Measurements from ENCODE around the gene NR6A1. TPM values are rescaled to one million over a fixed set of nuclear protein-coding genes. Genes with fewer than 3 reads are reported as not detected.
A peak's percentile ranks its signal among the peaks of the same experiment; 100 is the strongest.

The NR6A1 gene
- polyA plus RNA-seq, 2 donors, result 0.68 to 1.4 TPM

DNA sequence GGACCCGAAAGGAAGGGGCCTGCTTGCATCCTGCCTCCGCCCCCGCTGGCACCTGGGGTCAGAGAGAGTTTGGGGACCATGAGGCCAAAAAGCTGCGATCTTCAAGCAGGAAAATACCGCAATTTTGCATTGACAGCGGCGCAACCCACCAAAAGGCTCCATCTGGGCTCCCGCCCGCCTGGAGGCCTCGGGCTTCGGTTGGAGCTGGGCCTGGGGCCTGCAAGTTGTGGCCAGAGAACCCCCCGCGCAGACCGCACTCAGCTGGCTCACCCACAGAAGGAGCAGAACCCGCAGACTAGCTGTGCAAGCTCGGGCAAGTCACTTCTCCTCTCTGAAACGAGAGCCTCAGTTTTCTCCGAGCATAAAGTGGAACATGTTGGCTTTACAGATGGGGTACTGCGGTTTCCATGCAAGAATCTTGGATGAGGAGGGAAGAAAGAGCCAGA lies 265.2 kb downstream of the NR6A1 start:
- WGBS, 2 donors, result 63 to 79% methylated on average over 19 of the region's 19 CpGs

DNA sequence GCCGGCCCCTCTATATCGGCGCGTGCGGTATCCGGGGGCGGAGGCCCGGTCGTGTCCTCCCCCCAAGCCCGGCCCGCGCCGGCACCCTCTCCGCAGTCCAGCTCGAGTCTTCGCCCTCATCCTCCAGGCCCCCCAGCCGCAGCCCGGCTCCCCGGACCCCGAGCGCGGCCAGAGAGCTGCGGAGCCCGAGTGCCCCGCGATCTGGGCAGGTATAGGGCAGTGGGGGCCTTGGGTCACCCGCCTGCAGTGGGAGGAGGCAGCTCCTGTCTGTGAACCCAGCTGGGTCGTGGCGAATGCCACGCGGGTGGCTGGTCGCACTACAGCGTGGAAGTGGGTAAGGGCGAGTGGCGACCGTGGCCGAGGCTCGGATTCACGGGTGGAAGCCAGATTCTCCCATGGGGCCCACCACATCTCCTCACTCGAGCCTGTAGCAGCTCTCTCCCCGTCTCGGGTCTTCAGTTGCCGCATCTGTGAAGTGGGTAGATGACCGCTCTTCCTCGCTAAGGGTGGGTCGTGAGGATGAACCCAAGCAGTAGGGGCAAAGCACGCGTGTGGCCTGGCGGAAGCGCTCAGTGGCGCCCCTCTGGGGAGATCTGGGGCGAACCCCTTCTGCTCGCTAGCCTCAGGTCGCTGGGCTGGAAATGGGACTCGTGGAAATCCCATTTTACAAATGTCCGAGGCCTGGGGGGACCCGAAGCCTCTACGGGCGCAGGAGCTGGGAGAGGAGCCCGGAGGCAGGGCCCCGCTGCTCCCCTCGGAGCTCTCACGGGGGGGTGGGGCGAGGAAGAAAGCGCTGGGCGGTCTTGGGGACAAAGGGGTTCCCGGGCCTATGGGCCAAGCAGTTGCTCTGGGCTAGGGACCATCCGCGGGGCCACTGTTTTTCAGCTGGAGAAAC lies 265.9 kb downstream of the NR6A1 start:
- Histone ChIP-seq H3K27ac (ENCODE audit: low read depth in 2 of 2, low read length in 1 of 2) (no peak overlapping the region), H3K36me3 (ENCODE audit: control insufficient read depth in 2 of 2, insufficient read depth in 2 of 2, low read length in 1 of 2) (no peaks in the 10 kb centered on the region), H3K4me1 (ENCODE audit: control insufficient read depth in 2 of 2, insufficient read depth in 2 of 2, low read length in 1 of 2) (peaks cover 9 to 12% of the 10 kb centered on the region in 2 donors), H3K9me3 (ENCODE audit: control insufficient read depth in 2 of 2, insufficient read depth in 1 of 2, low read depth in 1 of 2, low read length in 1 of 2) (peaks cover 0 to 5% of the 10 kb centered on the region in 2 donors), H3K27me3 (ENCODE audit: control insufficient read depth in 1 of 2, insufficient read depth in 2 of 2, low read length in 2 of 2) (peaks cover 0 to 26% of the 10 kb centered on the region in 2 donors), H3K4me3 (ENCODE audit: low read depth in 1 of 2, low read length in 2 of 2) (peak overlapping the region in 1 of 2 donors; percentile 38)
- 27 to 33% methylated on average over 57 to 69 of the region's 69 CpGs for WGBS, 2 donors

More for the DNA sequence above, 265.2 kb downstream of the NR6A1 start:
- Histone ChIP-seq H3K36me3 (ENCODE audit: control insufficient read depth in 2 of 2, insufficient read depth in 2 of 2, low read length in 1 of 2) (no peaks in the 10 kb centered on the region), H3K27me3 (ENCODE audit: control insufficient read depth in 1 of 2, insufficient read depth in 2 of 2, low read length in 2 of 2) (peaks cover 0 to 26% of the 10 kb centered on the region in 2 donors), H3K4me1 (ENCODE audit: control insufficient read depth in 2 of 2, insufficient read depth in 2 of 2, low read length in 1 of 2) (peaks cover 9 to 12% of the 10 kb centered on the region in 2 donors), H3K9me3 (ENCODE audit: control insufficient read depth in 2 of 2, insufficient read depth in 1 of 2, low read depth in 1 of 2, low read length in 1 of 2) (peaks cover 0 to 5% of the 10 kb centered on the region in 2 donors), H3K27ac (ENCODE audit: low read depth in 2 of 2, low read length in 1 of 2) (no peak overlapping the region), H3K4me3 (ENCODE audit: low read depth in 1 of 2, low read length in 2 of 2) (no peak overlapping the region)

DNA sequence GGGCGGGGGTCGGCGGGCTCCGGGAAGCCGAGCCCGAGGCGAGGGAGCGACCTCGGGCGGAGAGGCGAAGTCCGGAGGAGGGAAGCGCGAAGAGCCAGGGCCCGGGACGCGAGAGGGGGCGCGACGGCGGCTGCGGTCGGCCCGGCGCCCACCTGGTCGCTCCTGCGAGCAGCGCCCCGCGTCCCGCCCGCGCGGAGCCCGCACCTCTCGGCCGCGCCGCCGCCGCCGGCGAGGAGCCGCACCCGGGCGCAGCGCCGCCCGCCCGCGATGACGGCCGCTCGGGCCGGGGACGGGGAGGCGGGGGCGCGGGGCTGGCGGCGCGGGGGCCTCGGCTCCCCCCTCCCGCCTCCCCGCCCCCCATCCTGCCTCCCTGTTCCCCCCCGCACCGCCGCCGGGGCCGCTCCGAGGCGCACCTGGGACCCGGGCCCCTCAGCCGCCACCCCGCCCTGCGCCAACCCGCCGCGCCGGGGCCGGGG lies 266.5 kb downstream of the NR6A1 start:
- H3K36me3 ChIP-seq (ENCODE audit: control insufficient read depth in 2 of 2, insufficient read depth in 2 of 2, low read length in 1 of 2), result no peaks in the 10 kb centered on the region
- 1 to 2% methylated on average over 49 to 81 of the region's 81 CpGs for whole genome bisulfite sequencing, 2 donors
- H3K27me3 ChIP-seq (ENCODE audit: control insufficient read depth in 1 of 2, insufficient read depth in 2 of 2, low read length in 2 of 2), result peaks cover 0 to 26% of the 10 kb centered on the region in 2 donors
- H3K27ac ChIP-seq (ENCODE audit: low read depth in 2 of 2, low read length in 1 of 2), result no peak overlapping the region
- peak overlapping the region; percentile 14 to 38 for H3K4me3 ChIP-seq (ENCODE audit: low read depth in 1 of 2, low read length in 2 of 2)
- H3K4me1 ChIP-seq (ENCODE audit: control insufficient read depth in 2 of 2, insufficient read depth in 2 of 2, low read length in 1 of 2), result peaks cover 9 to 12% of the 10 kb centered on the region in 2 donors
- H3K9me3 ChIP-seq (ENCODE audit: control insufficient read depth in 2 of 2, insufficient read depth in 1 of 2, low read depth in 1 of 2, low read length in 1 of 2), result peaks cover 0 to 5% of the 10 kb centered on the region in 2 donors

DNA sequence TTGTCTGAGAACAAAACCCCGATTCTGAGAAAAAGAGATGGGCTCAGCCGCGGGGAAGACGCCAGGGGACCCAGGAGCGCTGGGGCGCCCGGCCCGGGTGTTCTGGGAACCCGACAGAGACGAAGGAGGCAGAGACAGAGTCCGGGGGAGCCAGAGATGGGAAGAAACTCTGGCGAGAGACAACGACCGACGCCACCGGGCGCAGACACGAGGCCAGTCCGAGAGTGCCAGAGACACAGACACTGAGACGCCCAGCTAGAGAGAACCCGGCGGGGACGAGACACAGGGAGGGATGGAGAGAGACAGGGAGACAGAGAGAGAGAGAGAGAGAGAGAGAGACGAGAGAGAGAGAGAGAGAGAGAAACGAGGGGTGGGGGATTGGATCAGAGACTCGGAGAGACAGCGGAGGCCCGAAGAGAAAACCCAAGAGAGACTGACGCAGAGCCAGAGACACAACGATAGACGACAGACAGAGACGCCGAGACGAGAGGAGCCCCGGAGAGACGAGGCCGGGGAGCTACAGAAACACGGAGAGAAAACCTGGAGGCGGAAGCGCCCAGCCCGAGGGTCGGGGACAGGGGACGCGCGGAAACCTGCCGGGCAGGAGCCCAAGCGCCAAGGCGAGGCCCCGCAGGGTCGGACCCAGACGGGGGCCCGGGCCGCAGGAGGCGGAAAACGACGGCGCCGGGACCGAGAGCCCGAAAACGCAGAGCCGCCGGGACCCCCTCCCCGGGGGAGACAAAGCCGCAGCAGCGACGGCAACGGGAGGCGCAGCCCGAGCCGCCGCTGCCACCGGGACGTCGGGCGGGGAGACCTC lies 267.2 kb downstream of the NR6A1 start:
- 4% methylated on average over 66 to 76 of the region's 76 CpGs for WGBS, 2 donors
- Histone ChIP-seq H3K4me1 (ENCODE audit: control insufficient read depth in 2 of 2, insufficient read depth in 2 of 2, low read length in 1 of 2) (peaks cover 9 to 12% of the 10 kb centered on the region in 2 donors), H3K27me3 (ENCODE audit: control insufficient read depth in 1 of 2, insufficient read depth in 2 of 2, low read length in 2 of 2) (peaks cover 0 to 26% of the 10 kb centered on the region in 2 donors), H3K4me3 (ENCODE audit: low read depth in 1 of 2, low read length in 2 of 2) (peak overlapping the region; percentile 14 to 38), H3K27ac (ENCODE audit: low read depth in 2 of 2, low read length in 1 of 2) (no peak overlapping the region), H3K9me3 (ENCODE audit: control insufficient read depth in 2 of 2, insufficient read depth in 1 of 2, low read depth in 1 of 2, low read length in 1 of 2) (peaks cover 0 to 5% of the 10 kb centered on the region in 2 donors), H3K36me3 (ENCODE audit: control insufficient read depth in 2 of 2, insufficient read depth in 2 of 2, low read length in 1 of 2) (no peaks in the 10 kb centered on the region)

DNA sequence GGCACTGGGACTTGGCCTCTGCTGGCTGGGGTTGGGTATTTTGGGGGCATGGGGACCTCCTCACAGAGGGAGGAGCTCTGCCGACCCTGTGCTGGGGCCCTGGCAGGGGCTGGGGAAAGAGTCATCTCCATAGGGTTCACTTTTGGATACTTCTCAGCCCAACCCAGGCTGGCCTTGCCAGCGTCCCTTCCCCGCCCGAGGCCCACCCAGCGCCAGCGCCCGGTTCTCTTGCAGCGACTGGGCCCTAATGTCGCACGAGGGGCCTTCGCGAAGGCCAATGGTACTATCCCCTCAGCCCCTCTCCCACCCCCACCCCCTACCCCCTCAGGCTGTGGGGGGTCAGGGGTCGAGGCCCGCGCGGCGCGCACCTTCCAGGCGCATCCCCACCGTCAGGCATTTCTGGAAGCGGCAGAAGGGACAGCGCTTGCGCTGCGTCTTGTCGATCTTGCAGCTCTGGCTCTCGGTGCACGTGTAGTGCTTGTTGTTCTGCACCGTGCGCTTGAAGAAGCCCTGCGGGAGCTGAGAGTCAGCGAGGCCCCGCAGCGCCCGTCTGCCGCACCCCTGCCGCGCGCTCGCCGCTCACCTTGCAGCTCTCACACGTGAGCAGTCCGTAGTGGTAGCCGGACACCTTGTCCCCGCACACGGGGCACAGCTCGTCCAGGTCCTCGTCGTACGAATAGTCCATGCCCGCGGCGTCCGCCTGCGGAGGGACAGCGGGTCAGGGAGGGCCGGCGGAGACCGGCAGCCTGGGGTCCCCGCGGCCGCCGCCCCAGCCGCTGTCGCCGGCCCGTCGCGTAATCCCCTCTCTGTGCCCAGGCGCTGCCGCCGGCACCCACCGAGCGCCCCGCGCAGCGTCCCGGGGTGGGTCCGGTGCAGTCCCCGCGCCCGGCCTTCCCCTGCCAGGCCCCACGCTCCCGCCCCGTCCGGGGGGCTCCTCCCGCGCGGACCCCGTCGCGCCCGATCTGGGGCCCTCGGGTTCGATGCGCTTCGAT lies 268.1 kb downstream of the NR6A1 start:
- peaks cover 9 to 12% of the 10 kb centered on the region in 2 donors for H3K4me1 ChIP-seq (ENCODE audit: control insufficient read depth in 2 of 2, insufficient read depth in 2 of 2, low read length in 1 of 2)
- peak overlapping the region in 1 of 2 donors; percentile 38 for H3K4me3 ChIP-seq (ENCODE audit: low read depth in 1 of 2, low read length in 2 of 2)
- WGBS, 2 donors, result 15 to 16% methylated on average over 87 to 96 of the region's 96 CpGs
- peaks cover 0 to 5% of the 10 kb centered on the region in 2 donors for H3K9me3 ChIP-seq (ENCODE audit: control insufficient read depth in 2 of 2, insufficient read depth in 1 of 2, low read depth in 1 of 2, low read length in 1 of 2)
- no peak overlapping the region for H3K27ac ChIP-seq (ENCODE audit: low read depth in 2 of 2, low read length in 1 of 2)
- H3K27me3 ChIP-seq (ENCODE audit: control insufficient read depth in 1 of 2, insufficient read depth in 2 of 2, low read length in 2 of 2), result peaks cover 0 to 26% of the 10 kb centered on the region in 2 donors
- no peaks in the 10 kb centered on the region for H3K36me3 ChIP-seq (ENCODE audit: control insufficient read depth in 2 of 2, insufficient read depth in 2 of 2, low read length in 1 of 2)

DNA sequence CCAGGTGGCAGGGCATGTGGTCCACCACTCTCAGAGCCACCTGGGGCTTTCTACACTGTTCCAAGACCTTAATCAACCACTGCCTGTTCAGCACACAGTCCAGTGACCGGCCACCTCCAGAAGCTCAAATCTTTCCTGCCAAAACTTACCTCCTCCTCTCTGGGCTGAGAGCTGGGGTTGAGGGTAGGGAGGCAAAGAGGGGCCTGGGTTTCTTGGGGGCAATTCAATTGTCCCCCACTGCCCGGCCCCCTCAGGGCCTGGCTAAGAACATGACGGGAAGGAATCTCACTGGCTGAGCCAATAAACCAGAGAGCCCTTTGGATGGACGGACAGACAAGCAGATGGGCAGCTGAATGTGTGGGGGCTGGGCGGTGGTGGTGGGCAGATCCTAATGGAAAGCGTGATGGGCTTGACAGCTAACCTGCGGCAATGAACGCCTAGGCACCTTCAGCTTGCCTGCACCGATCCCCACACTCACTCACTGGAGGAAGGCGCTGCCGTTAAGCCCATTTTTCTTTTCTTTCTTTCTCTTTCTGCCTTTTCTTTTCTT lies 269.3 kb downstream of the NR6A1 start:
- 62 to 67% methylated on average over 11 of the region's 11 CpGs for WGBS, 2 donors
- Histone ChIP-seq H3K36me3 (ENCODE audit: control insufficient read depth in 2 of 2, insufficient read depth in 2 of 2, low read length in 1 of 2) (no peaks in the 10 kb centered on the region), H3K4me1 (ENCODE audit: control insufficient read depth in 2 of 2, insufficient read depth in 2 of 2, low read length in 1 of 2) (peaks cover 9 to 12% of the 10 kb centered on the region in 2 donors), H3K4me3 (ENCODE audit: low read depth in 1 of 2, low read length in 2 of 2) (no peak overlapping the region), H3K27ac (ENCODE audit: low read depth in 2 of 2, low read length in 1 of 2) (no peak overlapping the region), H3K27me3 (ENCODE audit: control insufficient read depth in 1 of 2, insufficient read depth in 2 of 2, low read length in 2 of 2) (peaks cover 0 to 26% of the 10 kb centered on the region in 2 donors), H3K9me3 (ENCODE audit: control insufficient read depth in 2 of 2, insufficient read depth in 1 of 2, low read depth in 1 of 2, low read length in 1 of 2) (peaks cover 0 to 5% of the 10 kb centered on the region in 2 donors)

DNA sequence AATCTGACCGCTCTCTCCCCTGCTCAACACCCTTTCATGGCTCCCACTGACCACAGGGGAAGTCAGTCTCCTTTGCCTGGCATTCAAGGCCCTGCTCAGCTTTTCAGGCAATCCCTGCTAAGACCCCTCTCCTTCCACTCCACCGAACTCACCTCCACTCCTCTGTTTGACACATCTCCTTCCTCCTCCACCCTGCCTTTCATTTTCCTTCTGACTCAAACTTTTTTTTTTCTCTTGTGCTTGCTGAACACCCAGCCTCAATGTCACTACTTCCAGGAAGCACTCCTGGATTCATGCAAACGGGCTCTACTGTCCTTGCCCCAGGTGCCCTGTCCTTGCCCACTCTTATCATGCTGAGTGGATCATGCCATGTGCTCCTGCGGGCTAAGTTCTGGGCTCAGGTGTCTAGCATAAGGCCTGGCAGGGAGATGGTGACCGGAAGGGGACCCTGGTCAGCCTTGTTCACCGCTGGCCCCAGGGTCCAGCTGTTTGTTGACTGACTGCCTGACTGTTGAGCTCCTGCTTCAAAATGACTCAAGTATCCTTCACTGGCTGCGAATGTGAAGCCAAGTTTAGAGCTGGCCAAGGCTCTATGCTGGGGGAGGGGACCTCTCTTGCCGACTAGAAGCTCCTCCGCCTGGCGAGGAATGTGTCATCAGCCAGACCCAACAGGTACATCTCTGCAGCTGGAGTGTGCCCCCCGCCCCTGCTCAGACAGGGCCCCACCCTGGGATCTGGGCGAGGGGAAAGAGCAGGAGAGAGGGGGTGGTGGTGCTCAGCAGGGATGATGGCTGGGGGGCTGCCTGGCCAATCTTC lies 270.1 kb downstream of the NR6A1 start:
- no peaks in the 10 kb centered on the region for H3K36me3 ChIP-seq (ENCODE audit: control insufficient read depth in 2 of 2, insufficient read depth in 2 of 2, low read length in 1 of 2)
- 57 to 61% methylated on average over 12 of the region's 12 CpGs for WGBS, 2 donors
- no peak overlapping the region for H3K4me3 ChIP-seq (ENCODE audit: low read depth in 1 of 2, low read length in 2 of 2)
- H3K4me1 ChIP-seq (ENCODE audit: control insufficient read depth in 2 of 2, insufficient read depth in 2 of 2, low read length in 1 of 2), result peaks cover 9 to 12% of the 10 kb centered on the region in 2 donors
- peaks cover 0 to 26% of the 10 kb centered on the region in 2 donors for H3K27me3 ChIP-seq (ENCODE audit: control insufficient read depth in 1 of 2, insufficient read depth in 2 of 2, low read length in 2 of 2)
- H3K27ac ChIP-seq (ENCODE audit: low read depth in 2 of 2, low read length in 1 of 2), result no peak overlapping the region
- H3K9me3 ChIP-seq (ENCODE audit: control insufficient read depth in 2 of 2, insufficient read depth in 1 of 2, low read depth in 1 of 2, low read length in 1 of 2), result peaks cover 0 to 5% of the 10 kb centered on the region in 2 donors

All from esophagus (tissue), 2 donors.